Measurements from ENCODE around the gene MRNIP. TPM values are rescaled to one million over a fixed set of nuclear protein-coding genes. Genes with fewer than 3 reads are reported as not detected.

The MRNIP gene
- polyA plus RNA-seq, 1 donor (not counting 4 experiments of a cell fraction or from before 2014, with no cell fraction given) = 14.9 TPM

DNA sequence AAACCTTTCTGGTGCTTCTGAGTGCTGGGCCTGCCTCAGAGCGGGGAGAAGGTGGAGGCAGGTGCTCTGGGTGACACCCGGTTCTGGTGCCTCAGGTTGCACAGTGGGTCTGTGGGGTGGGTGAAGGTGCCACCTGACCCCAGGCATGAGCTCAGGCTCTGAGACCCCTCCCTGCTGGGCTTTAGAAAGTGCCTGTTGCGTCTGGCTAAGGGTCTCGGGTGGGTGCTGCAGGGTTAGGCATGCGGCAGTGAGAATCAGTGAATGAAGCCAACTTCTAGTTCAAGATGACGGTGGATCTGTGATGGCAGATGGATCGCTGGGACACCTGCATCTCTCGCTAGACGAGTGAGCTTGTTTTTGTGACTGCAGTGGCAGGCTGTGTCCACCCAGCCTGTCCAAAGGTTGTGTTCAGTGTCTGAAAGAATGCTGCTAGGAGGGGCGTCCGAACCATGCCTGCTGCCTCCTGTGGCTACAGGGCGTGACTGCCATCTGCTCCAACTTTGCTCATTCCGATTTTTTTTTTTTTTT lies 32.9 kb downstream of the MRNIP start:
- Histone ChIP-seq H3K4me2 (ENCODE audit: control insufficient read depth, extremely low read depth, insufficient read depth, low read depth, low read length) (no peak overlapping the region), H3K9me3 (ENCODE audit: control insufficient read depth, low read depth, low read length) (no peaks in the 10 kb centered on the region), H2AFZ (ENCODE audit: control insufficient read depth, low read length) (no peak overlapping the region), H3K27ac (ENCODE audit: control insufficient read depth, insufficient read depth, low read length) (no peak overlapping the region), H3K36me3 (ENCODE audit: control insufficient read depth in 2 of 2, extremely low read depth in 1 of 2, insufficient read depth in 2 of 2, low read length in 2 of 2) (peaks cover 44 to 46% of the 10 kb centered on the region in 2 experiments), H3K27me3 (ENCODE audit: control insufficient read depth, extremely low read depth, insufficient read depth, low read length) (no peaks in the 10 kb centered on the region), H3K9me1 (ENCODE audit: control insufficient read depth, extremely low read depth, insufficient read depth, low read length) (peaks cover 3% of the 10 kb centered on the region), H4K20me1 (ENCODE audit: control insufficient read depth, extremely low read depth, insufficient read depth, low read length) (peaks cover 19% of the 10 kb centered on the region), H3K79me2 (ENCODE audit: control insufficient read depth, insufficient read depth, low read length) (peaks cover 23% of the 10 kb centered on the region), H3K4me1 (ENCODE audit: control insufficient read depth, extremely low read depth, insufficient read depth, low read length) (peaks cover 6% of the 10 kb centered on the region), H3K9ac (ENCODE audit: control insufficient read depth, extremely low read depth, insufficient read depth, low read length) (no peak overlapping the region), H3K4me3 (ENCODE audit: control insufficient read depth in 2 of 3, extremely low read depth in 1 of 3, insufficient read depth in 2 of 3, low read depth in 1 of 3, low read length in 3 of 3) (no peak overlapping the region)
- TF ChIP-seq, protein P1, sequence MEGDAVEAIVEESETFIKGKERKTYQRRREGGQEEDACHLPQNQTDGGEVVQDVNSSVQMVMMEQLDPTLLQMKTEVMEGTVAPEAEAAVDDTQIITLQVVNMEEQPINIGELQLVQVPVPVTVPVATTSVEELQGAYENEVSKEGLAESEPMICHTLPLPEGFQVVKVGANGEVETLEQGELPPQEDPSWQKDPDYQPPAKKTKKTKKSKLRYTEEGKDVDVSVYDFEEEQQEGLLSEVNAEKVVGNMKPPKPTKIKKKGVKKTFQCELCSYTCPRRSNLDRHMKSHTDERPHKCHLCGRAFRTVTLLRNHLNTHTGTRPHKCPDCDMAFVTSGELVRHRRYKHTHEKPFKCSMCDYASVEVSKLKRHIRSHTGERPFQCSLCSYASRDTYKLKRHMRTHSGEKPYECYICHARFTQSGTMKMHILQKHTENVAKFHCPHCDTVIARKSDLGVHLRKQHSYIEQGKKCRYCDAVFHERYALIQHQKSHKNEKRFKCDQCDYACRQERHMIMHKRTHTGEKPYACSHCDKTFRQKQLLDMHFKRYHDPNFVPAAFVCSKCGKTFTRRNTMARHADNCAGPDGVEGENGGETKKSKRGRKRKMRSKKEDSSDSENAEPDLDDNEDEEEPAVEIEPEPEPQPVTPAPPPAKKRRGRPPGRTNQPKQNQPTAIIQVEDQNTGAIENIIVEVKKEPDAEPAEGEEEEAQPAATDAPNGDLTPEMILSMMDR (optimal IDR thresholded peaks at IDR 0.05 in 1 of 3, IDR thresholded peaks at IDR 0.05 in 1 of 3, conservative IDR thresholded peaks at IDR 0.05 in 1 of 3; ENCODE audit: extremely low read depth in 1 of 3, insufficient read depth in 2 of 3, low read length in 3 of 3) = no peak
- no peak for TF ChIP-seq EZH2 (IDR thresholded peaks at IDR 0.05; ENCODE audit: low read length)
- DNase-seq (ENCODE audit: low read depth, low spot score) = no peak
- FAIRE-seq = no peak
- dilution Hi-C loops (cut with MboI; ENCODE audit: extremely low pct_ligation_motif_present, low sequenced_read_pairs) = loop anchor here (25.0 kb wide), 1 partner anchor 88 kb away; the partner anchor contains the start of gene MAML1

DNA sequence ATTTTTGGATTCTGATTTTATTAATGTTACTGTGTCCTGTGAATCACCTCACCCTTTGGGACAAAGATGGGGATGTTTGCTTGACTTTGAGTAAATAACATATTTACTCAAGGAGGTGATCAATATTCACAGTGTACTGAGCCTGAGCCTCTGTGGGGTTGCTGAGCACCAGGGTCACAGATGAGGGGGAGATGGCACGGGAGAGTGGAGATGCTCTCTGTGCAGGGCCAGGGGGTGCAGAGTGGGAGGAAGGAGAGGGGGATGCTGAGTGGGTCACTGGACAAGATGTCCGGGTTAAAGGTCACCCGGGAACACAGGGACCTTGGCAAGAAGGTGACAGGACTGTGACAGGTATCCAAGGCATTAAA lies 33.9 kb downstream of the MRNIP start:
- Histone ChIP-seq H3K4me3 (ENCODE audit: control insufficient read depth in 2 of 3, extremely low read depth in 1 of 3, insufficient read depth in 2 of 3, low read depth in 1 of 3, low read length in 3 of 3) (no peak overlapping the region), H3K27me3 (ENCODE audit: control insufficient read depth, extremely low read depth, insufficient read depth, low read length) (no peaks in the 10 kb centered on the region), H3K4me1 (ENCODE audit: control insufficient read depth, extremely low read depth, insufficient read depth, low read length) (peaks cover 15% of the 10 kb centered on the region), H3K36me3 (ENCODE audit: control insufficient read depth in 2 of 2, extremely low read depth in 1 of 2, insufficient read depth in 2 of 2, low read length in 2 of 2) (peaks cover 39 to 46% of the 10 kb centered on the region in 2 experiments), H3K9me1 (ENCODE audit: control insufficient read depth, extremely low read depth, insufficient read depth, low read length) (peaks cover 3% of the 10 kb centered on the region), H3K9ac (ENCODE audit: control insufficient read depth, extremely low read depth, insufficient read depth, low read length) (no peak overlapping the region), H2AFZ (ENCODE audit: control insufficient read depth, low read length) (no peak overlapping the region), H3K4me2 (ENCODE audit: control insufficient read depth, extremely low read depth, insufficient read depth, low read depth, low read length) (no peak overlapping the region), H4K20me1 (ENCODE audit: control insufficient read depth, extremely low read depth, insufficient read depth, low read length) (peaks cover 19% of the 10 kb centered on the region), H3K9me3 (ENCODE audit: control insufficient read depth, low read depth, low read length) (no peaks in the 10 kb centered on the region), H3K27ac (ENCODE audit: control insufficient read depth, insufficient read depth, low read length) (no peak overlapping the region), H3K79me2 (ENCODE audit: control insufficient read depth, insufficient read depth, low read length) (peaks cover 23% of the 10 kb centered on the region)
- FAIRE-seq (no peak), DNase-seq (ENCODE audit: low read depth, low spot score) (no peak)
- TF ChIP-seq, protein P1 (optimal IDR thresholded peaks at IDR 0.05 in 1 of 3, IDR thresholded peaks at IDR 0.05 in 1 of 3, conservative IDR thresholded peaks at IDR 0.05 in 1 of 3; ENCODE audit: extremely low read depth in 1 of 3, insufficient read depth in 2 of 3, low read length in 3 of 3) = no peak
- TF ChIP-seq EZH2 (IDR thresholded peaks at IDR 0.05; ENCODE audit: low read length) = no peak
- dilution Hi-C loops (cut with MboI; ENCODE audit: extremely low pct_ligation_motif_present, low sequenced_read_pairs) = loop anchor here (25.0 kb wide), 1 partner anchor 87 kb away; the partner anchor contains the start of gene MAML1
